Thyroid gland (tissue), 4 donors: ENCODE measurements around the gene OR13D1.

Experiments
- POLR2A ChIP-seq, 2 donors: fragments of 450-650 bp; IDR thresholded peaks; one replicate each; pipeline ENCODE4 v1.6.1; 2017; ENCODE audit warnings: antibody characterized with exemption in 2 of 2, mild to moderate bottlenecking in 2 of 2, moderate library complexity in 1 of 2
- TF ChIP-seq, protein P1 (sequence below), 6 experiments: fragments of 200-600 bp in 3 of 6; fragments of 450-650 bp in 3 of 6; sonication (generic) in 3 of 6; IDR thresholded peaks; one replicate each; pipeline ENCODE4 v1.5.1; 2016 to 2019; ENCODE audit warnings: antibody characterized with exemption in 6 of 6, mild to moderate bottlenecking in 2 of 6, inconsistent platforms in 1 of 6, moderate library complexity in 1 of 6

- TF ChIP-seq, protein P1, sequence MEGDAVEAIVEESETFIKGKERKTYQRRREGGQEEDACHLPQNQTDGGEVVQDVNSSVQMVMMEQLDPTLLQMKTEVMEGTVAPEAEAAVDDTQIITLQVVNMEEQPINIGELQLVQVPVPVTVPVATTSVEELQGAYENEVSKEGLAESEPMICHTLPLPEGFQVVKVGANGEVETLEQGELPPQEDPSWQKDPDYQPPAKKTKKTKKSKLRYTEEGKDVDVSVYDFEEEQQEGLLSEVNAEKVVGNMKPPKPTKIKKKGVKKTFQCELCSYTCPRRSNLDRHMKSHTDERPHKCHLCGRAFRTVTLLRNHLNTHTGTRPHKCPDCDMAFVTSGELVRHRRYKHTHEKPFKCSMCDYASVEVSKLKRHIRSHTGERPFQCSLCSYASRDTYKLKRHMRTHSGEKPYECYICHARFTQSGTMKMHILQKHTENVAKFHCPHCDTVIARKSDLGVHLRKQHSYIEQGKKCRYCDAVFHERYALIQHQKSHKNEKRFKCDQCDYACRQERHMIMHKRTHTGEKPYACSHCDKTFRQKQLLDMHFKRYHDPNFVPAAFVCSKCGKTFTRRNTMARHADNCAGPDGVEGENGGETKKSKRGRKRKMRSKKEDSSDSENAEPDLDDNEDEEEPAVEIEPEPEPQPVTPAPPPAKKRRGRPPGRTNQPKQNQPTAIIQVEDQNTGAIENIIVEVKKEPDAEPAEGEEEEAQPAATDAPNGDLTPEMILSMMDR (IDR thresholded peaks at IDR 0.05) = no peak
- no peak for TF ChIP-seq POLR2A (IDR thresholded peaks at IDR 0.05)
Measured at GRCh38 chr9:104694218-104694617, at the start of gene OR13D1.
